ENCODE data around the gene BSND.
"Not testable (repeated sequence)": the region's sequence is repeated elsewhere in the genome, so short reads cannot be mapped to it uniquely, and the experiment has no call there.

The BSND gene

DNA sequence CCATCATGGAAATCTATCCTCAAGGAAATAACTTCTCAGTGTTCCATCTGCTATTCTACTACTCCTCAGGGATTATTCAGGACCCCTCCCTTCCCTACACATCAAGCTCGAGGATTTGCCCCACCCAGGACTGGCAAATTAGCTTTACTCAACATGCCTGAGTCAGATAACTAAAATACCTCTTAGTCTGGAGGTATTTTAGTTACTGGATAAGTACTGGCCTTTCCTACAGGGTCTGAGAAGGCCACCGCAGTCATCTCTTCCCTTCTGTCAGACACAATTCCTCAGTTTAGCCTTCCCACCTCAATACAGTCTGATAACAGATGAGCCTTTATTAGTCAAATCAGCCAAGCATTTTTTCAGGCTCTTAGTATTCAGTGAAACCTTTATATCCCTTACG is 27.9 kb downstream of the BSND start:
- not testable (repeated sequence) for DNase-seq

DNA sequence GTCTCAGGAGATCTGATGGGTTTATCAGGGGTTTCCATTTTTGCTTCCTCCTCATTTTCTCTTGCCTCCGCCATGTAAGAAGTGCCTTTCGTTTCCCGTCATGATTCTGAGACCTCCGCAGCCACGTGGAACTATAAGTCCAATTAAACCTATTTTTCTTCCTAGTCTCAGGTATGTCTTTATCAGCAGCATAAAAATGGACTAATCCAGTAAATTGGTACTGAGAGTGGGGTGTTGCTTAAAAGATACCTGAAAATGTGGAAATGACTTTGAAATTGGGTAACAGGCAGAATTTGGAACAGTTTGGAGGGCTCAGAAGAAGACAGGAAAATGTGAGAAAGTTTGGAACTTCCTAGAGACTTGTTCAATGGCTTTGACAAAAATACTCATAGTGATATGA is 32.4 kb downstream of the BSND start:
- DNase-seq = not testable (repeated sequence)

DNA sequence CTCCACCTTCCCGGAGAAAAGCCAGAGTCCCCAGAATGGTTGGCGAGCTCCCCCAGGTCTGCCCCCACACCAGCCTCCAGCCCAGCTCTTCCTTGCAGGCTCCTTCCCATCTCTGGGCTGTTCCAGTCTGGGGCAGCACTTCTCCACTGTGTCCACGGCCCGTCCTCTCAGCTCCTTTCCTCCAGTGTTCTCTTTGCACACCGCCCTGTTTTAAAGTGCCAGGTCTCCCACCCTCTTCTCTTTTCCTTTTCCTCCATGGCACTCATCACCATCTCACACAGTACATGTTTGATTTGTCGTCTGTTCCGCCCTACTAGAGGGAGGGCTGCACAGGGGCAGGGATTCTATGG is 34.5 kb downstream of the BSND start:
- no peak for DNase-seq

DNA sequence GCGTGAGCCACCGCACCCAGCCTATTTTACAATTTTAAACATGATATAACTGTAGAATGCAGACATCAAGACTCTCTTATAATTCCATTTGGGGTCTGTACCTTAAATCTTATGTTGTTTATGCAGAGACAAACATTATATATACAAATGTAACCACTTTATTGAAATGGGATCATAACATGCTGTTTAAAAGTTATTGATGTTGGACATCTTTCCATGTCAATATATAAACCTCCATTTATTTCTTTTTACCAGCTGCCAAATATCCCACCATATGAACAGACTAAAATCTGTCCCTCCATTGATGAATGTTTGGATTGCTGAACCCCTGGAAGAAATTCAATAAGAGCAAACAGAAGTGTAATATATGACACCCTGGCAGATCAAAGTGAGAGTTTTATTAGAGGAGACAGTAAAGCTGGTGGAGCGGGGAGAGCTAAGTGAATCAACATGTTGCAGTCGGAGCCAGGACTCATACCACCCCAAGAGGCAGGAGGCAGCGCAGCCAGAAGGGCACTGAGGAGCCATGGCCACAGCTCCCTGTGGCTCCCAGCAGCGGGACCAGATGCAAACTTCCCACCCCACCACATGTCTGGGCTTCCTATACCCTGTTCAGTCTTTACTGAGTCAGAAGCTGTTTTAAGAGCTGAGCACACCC is 35.9 kb downstream of the BSND start:
- DNase-seq = no peak

DNA sequence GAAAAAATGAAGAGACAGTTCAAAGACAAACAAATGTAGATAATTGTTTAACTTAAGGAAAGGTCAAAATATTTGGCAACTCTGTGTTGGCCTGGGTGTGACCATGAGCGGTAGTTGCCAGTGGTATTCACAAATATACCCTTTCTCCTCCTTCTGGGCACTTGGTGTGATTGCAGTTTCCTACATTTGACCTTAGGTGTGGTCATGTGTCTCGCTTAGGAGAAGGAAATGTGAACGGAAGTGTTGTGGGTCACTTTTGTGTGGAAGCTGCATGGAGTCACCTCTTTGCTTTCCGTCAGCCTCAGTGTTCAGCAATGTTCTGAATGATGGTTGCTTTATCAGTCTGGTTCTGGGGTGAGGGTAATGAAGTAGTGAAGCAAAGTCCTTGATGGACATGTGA is 37.2 kb downstream of the BSND start:
- no peak for DNase-seq

DNA sequence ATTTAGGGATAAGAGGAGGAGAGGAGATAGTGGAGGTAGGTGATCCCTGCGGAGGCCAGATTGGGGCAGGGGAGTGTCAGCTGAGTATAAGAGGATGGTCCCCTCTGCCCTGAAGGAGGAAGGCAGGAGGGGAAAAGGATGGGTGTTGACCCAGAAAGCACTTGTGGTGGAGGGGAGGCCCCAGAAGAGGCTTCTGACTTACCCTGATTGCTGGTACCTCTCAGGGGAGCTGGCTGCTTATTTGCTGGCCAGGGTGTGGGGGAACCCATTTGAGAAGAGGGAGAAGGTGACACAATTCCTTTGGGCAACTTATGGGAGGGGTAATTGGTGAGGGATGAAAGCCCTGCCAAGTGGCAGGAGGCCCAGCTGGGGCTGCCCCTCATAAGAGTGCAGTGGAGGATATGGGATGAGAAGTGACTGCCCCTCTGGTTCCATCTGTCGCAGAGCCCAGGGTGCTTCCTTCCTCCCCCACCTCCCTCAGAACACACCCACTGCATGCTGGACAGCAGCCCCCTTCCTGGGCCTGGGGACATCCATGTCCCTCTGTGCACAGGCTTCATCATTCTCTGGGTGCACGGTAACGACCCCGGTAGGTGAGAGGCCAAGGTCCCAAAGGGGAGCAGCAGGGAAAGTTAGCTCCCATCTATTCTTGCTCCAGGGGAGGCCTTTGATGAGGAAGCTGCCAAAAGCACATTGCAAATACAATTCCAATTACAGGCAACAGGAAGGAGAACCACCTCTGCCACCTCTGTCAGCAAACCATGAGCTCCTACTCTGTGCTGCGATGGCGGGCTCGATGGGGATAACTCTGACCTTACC is 39.2 kb downstream of the BSND start:
- DNase-seq = no peak

DNA sequence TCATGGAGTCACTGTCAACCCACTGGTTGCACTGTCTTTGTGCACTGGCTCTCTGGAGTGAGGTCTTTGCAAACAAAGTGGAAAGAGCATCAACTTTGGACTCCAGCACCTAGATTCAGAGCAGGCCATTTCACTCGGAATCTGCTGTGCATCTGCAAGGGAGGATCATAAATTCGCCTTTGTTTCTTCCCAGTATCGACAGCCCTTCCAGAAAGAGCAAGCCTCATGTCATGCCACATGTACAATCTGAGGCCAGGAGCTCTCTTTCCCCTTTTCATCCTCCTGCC is 39.8 kb downstream of the BSND start:
- DNase-seq = no peak

DNA sequence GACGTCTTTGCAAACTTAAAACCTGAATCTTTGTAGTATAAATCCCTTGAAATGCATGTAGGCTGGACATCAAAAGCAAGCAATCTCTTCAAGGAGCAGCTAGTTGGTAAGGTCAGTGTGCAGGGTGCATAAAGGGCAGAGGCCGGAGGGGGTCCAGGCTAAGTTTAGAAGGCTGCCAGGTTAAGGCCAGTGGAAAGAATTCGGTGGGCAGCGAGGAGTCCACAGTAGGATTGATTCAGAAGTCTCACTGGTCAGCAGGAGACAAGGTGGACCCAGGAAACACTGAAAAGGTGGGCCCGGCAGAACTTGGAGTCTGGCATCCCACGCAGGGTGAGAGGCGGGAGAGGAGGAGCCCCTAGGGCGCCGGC is 40.2 kb downstream of the BSND start:
- DNase-seq = no peak

DNA sequence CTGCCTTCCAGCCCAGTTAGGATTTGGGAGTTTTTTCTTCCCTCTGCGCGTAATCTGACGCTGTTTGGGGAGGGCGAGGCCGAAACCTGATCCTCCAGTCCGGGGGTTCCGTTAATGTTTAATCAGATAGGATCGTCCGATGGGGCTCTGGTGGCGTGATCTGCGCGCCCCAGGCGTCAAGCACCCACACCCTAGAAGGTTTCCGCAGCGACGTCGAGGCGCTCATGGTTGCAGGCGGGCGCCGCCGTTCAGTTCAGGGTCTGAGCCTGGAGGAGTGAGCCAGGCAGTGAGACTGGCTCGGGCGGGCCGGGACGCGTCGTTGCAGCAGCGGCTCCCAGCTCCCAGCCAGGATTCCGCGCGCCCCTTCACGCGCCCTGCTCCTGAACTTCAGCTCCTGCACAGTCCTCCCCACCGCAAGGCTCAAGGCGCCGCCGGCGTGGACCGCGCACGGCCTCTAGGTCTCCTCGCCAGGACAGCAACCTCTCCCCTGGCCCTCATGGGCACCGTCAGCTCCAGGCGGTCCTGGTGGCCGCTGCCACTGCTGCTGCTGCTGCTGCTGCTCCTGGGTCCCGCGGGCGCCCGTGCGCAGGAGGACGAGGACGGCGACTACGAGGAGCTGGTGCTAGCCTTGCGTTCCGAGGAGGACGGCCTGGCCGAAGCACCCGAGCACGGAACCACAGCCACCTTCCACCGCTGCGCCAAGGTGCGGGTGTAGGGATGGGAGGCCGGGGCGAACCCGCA is 40.8 kb downstream of the BSND start, which contains the start of gene PCSK9:
Gene PCSK9 (plus strand): TSS at position 207 of the 741 bp plus-strand sequence. CDS start 290 bp downstream, at position 497.
- DNase-seq = no peak

DNA sequence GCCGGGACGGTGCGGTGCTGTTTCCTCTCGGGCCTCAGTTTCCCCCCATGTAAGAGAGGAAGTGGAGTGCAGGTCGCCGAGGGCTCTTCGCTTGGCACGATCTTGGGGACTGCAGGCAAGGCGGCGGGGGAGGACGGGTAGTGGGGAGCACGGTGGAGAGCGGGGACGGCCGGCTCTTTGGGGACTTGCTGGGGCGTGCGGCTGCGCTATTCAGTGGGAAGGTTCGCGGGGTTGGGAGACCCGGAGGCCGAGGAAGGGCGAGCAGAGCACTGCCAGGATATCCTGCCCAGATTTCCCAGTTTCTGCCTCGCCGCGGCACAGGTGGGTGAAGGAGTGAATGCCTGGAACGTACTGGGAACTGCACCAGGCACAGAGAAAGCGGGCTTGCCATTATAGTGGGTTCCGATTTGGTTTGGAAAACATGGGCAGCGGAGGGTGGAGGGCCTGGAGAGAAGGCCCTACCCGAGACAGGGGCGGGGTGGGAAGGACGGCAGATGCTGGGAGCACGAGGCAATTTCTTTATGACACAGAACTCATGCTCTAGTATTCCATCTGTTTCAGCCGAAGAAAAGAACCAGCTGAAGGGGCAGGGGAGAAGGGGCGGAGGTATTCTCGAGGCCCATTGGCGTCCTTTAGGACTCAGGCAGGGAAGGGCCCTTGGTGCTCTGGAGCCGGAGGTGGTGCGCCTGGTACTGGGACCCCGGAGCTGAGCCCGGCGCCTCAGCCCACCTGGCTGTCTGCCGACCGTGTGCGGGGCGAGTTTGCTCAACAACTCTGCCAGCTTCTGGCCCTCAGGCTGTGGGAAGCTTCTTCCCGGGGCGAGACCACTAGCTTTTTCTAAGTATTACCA is 41.6 kb downstream of the BSND start:
- no peak for DNase-seq

DNA sequence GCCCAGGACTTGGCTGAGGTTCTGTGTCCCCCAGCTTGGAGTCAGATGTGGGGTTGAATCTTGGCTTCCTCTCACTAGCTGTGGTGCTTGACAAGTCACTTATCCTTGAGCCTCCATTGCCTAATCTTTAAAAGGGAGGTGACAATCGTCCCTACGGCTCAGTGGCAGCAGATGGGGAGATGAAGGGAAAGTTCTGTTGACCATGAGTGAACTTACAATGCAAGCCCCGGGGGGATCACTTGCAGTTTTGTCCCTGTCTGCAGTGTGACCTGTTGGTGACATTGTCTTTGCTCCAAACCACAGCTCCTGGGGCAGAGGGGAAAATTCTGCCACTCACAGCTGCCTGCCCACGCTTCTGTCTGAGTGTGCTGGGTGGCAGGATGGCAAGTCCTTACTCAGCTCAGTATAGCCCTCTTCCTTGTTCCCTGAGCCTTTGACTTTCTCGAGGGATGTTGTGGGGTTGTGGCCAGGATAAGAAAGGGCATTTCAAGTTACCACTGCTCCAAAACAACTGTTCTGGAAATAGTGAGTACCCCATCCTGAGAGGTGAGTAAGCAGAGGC is 42.3 kb downstream of the BSND start:
- no peak for DNase-seq

DNA sequence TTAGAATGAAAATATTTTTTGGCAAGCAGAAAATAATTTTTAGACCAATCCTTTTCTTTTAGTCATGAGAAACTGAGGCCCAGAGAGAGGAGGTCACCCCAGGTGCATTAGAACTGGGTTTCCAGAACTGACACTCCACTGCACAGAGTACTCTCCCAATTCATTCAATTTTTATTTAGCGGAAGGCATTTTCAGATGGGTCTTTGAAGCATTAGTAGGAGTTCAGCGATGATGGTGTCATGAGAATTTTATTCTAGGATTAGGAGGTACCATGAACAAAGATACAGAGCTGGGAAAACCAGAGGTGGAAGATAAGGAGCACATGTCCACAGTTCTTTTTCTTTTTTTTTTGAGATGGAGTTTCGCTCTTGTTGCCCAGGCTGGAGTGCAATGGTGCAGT is 42.9 kb downstream of the BSND start:
- DNase-seq = no peak

DNA sequence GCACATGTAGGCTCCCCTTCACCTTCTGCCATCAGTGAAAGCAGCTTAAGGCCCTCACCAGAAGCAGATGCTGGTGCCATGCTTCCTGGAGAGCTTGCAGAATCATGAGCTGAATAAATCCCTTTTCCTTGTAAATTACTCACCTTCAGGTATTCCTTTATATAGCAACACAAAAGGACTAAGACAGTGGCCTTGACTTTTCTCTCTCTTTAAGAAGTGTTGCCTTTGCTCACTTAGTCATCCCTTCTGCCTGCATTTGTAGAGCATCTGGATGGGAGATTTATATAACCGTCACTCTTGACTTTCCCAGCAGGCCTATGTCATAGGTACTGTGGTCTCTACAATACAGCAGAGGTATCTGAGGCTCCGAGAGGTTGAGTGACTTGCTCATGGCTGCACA is 44.3 kb downstream of the BSND start:
- no peak for DNase-seq

DNA sequence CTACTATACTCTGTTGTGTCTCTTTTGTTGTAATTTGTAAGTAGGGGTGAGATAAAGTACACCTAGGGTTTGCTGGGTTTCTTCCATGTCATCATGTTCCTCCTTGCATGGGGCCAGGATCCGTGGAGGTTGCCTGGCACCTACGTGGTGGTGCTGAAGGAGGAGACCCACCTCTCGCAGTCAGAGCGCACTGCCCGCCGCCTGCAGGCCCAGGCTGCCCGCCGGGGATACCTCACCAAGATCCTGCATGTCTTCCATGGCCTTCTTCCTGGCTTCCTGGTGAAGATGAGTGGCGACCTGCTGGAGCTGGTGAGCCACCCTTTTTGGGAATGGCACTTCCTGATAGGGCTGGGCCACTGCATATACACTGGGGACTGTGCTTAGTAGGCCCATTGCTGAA is 45.0 kb downstream of the BSND start:
- DNase-seq = no peak

DNA sequence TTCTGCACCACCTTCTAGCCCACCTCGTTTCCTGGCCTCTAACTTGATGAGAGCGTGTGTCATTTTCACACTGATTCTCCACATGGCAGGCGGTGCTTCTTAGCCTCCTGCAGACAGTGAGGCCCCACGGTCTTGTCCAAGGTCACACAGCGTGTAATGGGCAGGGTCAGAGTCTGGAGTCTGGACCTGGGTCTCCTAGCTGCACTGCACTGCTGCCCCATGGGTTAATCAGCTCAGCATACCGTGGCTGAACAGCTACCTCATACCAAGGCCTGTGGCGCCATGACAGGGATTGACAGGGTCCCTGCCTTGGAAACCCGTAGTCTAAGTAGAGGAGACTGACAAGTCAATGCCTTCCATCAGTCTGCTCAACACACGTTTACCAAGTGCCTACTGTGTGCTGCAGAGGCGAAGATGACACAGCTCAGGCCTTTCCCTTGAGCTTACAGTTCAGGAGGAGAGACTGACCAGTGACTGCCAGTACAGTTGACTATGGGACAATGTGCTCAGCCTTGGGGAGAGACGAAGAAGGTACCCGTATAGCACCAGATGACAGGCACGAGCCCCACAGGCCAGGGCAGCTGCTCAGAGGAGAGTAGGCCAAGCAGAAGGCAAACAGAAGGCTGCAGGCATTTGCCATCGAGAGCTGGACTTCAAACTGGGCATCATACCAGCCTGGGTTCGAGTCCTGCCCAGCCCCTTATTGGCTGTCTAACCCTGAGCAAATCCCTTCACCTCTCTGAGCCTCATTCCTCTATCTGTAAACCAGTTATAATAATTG is 46.1 kb downstream of the BSND start:
- DNase-seq = no peak

DNA sequence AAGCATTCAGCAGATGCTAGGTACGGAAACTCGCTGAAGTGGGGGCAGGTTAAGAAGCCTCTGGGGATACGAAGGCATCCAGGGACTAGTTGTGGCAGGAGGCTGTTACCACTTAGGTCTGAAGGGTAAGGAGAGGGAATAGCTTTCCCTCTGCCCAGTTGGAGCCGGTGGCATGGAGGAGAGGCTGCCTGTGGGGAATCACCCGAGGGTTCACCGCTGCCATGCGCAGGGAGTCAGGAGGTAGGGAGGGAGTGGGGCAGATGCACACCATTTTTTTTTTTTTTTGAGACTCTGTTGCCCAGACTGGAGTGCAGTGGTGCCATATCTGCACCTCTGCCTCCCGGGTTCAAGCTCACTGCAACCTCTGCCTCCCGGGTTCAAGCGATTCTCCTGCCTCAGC is 46.7 kb downstream of the BSND start:
- DNase-seq = no peak

DNA sequence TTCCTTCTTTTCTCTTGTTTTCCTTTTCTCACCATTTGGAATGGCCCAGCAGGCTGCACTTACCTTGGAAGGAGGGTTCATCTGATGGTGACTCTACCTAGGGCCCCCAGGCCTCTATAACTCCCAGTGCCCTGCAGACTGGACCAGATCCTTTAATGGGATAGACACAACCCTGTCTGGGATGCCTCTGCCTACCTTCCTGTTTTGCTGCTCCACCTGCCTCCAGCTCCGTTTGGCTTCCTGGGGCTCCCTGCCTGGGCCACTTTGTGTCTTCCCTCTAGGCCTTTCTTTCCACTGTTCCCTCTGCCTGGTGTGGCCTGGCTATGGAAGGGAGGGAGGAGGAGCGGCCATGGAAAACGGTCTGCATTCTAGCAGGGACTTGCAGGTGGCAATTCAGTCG is 48.1 kb downstream of the BSND start:
- DNase-seq = no peak

DNA sequence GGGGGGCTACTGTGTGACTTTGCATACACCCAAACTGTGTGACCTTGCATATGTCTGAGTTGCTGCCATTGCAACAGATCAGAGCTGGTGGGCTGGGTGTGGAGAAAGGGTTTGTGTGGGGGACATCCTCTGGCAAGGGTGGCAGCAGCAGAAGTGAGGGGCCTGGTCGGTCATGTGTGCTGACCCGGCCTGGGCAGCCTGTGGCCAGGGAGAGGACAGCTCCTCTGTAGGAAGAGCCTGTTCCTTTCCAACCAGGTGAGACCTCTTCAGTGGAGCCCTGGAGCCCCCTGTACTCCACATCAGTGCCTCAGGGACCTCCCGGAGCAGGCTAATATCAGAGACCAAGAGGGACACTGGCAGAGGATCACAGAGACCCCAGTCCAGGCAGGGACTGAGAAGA is 48.9 kb downstream of the BSND start:
- DNase-seq = no peak

DNA sequence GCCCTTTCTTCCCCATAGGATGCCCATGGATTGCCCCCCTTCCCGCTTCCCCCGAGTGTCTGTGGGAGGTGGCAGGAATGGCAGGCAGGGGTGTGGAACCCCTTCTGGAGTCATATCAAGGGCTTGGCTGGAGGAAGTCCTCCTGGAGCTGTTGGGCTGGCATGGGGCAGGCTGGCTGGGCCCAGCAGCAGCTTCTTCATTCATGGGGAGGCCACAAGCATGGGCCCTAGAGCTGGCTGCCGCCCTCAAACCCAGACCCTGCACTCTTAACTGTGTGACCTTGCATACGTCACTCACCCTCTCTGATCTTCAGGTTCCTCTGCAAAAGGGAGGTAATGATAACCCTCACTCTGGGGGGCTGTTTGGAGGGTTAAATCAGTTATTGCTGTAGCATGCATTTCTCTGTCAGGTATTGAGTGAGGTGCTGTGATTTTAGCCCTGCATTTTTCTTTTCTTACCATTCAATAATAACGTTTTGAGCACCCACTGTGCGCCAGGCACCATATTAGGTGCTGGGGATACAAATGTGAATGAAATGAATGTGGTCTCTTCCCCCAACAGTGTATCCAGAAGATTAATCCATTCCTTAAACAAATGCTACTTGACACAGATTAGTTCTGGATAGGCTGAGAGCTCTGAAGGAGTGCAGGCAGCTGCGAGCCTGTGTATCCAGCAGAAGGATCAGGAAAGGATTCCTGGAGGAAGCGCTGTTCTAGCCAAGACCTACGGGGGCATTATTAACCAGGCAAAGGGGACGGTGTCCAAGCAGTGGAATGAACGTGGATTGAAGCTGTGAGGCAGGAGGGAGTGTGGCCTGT is 49.9 kb downstream of the BSND start:
- no peak for DNase-seq

DNA sequence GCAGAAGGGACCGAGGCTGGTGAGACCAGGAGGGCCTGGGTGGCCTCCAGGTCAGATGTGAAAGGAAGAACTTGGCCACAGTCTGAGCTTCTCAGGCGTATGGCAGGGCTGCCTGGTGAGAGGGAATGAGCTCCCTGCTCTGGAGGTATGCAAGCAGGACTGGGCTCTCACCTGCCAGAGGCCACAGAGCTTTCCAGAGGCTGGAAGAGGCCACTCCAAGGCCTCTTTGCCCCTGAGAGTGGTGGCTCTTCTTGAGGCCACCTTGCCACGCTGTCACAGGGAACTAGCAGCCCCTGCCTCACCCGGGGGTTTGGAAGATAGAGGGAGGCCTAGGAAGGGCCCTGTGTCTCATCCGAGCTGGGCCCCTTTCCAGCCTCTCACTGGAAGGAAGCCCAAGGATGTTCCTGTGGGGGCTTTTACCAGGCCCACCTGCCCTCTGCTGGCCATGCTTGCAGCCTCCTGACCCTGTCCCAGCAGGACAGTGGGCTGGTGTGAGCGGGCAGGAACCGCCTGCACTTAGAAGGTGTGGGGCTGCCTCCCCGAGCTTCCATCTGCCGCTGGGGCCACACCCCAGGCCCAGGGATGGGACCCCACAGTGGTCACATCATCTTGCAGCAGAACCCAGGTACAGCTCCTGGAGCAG is 50.7 kb downstream of the BSND start:
- no peak for DNase-seq

DNA sequence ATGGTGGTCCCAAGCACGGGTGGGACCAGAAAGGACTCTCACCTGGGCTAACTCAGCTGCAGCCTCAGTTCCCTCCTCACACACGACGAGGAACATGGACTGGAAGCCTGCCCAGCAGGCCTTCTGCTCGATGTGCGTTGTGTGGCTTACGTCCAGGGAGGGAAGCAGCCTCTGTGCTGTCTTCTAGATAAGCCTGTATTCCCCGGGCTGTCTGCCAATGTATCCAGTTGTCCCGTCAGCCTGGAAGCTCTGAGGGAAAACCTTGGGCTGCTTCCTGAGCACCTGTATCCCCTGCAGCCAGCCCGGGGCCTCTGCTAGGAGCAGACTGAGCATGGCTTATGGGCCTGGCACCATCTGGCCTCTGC is 51.2 kb downstream of the BSND start:
- no peak for DNase-seq

All from activated T-cell treated with anti-CD3 and anti-CD28 coated beads for 4 hours (primary cell).